Measurements from ENCODE around the gene SMIM45.

The SMIM45 gene

DNA sequence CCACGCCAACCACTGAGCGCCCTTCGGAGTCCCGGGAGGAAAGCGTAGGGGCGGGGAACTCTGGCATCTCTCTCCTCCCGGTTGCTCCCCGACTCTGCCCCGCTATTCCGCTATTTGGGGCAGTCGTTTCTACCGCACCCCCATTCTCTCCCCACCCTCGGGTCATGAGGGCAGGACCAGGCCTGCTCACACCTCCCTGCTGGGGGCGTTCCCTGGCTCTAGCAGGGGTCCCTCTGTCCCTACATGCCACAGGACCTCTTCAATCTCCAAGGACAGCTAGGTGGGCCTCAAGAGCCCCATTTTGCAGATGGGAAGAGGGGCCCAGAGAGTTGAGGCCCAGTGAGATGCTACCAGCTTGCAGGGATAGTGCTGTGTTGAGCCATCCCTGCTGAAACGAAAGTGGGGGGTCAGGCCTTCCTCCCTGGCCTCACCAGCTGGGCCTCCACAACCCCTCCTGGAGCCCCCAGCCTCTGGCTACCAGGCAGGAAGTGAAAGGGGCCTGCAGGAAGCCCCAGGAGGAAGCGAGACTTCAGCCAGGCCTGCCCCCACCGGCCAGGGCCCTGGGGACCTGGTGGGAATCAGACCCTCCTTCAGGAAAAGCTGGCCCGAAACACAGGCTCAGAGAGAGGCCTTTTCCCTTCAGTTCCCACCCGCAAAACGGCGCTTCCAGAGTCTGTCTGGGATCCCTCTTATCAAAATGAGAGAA, 31.5 kb upstream of the SMIM45 start:
- H2AFZ ChIP-seq (ENCODE audit: low read length): no peak overlapping the region
- Mint-ChIP-seq H3K27ac (no peak overlapping the region), H3K9me3 (no peaks in the 10 kb centered on the region), H3K27me3 (ENCODE audit: low read depth) (peaks cover 87% of the 10 kb centered on the region), H3K4me3 (peak overlapping the region; percentile 50 to 76), H3K4me1 (peaks cover 10 to 22% of the 10 kb centered on the region in 2 experiments), H3K36me3 (ENCODE audit: insufficient read depth in 1 of 3, low read depth in 3 of 3) (peaks cover 0 to 4% (median 3%) of the 10 kb centered on the region in 3 experiments; a peak in 4 of 7 replicates)
- no peaks in the 10 kb centered on the region for H3K79me2 ChIP-seq (ENCODE audit: insufficient read depth, low read length)
- peaks cover 29% of the 10 kb centered on the region for H3K27me3 ChIP-seq (ENCODE audit: insufficient read depth, low read length)
- no peaks in the 10 kb centered on the region; the same call in 1 of the 2 replicates for H3K4me1 ChIP-seq (ENCODE audit: insufficient read depth, low read length)
- no peaks in the 10 kb centered on the region for H3K9me3 ChIP-seq (ENCODE audit: control insufficient read depth, low read depth, low read length)
- no peak overlapping the region for H2BK12ac ChIP-seq (ENCODE audit: insufficient read length, low read depth, low read length)
- no CpG with 5 or more reads among the region's 21 CpGs for WGBS (ENCODE audit: extremely low coverage, insufficient read length, low lambda C conversion rate)
- no peak overlapping the region for H2BK20ac ChIP-seq (ENCODE audit: low read depth, low read length, poor library complexity, severe bottlenecking)
- no peak overlapping the region for H3K18ac ChIP-seq (ENCODE audit: insufficient read length, low read depth, low read length)
- H2BK120ac ChIP-seq (ENCODE audit: low read depth, low read length, poor library complexity, severe bottlenecking): no peak overlapping the region
- no peak overlapping the region for H3K23ac ChIP-seq (ENCODE audit: insufficient read length, low read depth, low read length)
- H2AK5ac ChIP-seq (ENCODE audit: insufficient read length, low read length): no peak overlapping the region
- H2BK5ac ChIP-seq (ENCODE audit: insufficient read length, low read length): no peak overlapping the region
- peaks cover 2% of the 10 kb centered on the region for H4K20me1 ChIP-seq (ENCODE audit: control insufficient read depth, insufficient read depth, insufficient read length)
- no peak overlapping the region for H4K8ac ChIP-seq (replicated peaks; ENCODE audit: insufficient read length, low read depth, low read length)
- no peak overlapping the region for H3K4ac ChIP-seq (ENCODE audit: low read depth, low read length)
- H3K27ac ChIP-seq (ENCODE audit: insufficient read length, low read depth, low read length): no peak overlapping the region
- H3K79me1 ChIP-seq (ENCODE audit: insufficient read depth, low read depth, low read length, poor library complexity, severe bottlenecking): no peaks in the 10 kb centered on the region
- no peak overlapping the region for H3K56ac ChIP-seq (ENCODE audit: insufficient read length, low read depth, low read length)
- DNase-seq: no peak
- H4K91ac ChIP-seq (ENCODE audit: insufficient read length, low read depth, low read length): no peak overlapping the region
- no peak overlapping the region for H4K5ac ChIP-seq (ENCODE audit: insufficient read length, low read depth, low read length)
- H3K14ac ChIP-seq (ENCODE audit: insufficient read depth, low read length): no peak overlapping the region
- H3T11ph ChIP-seq (ENCODE audit: low read length): no peak overlapping the region
- H3K4me2 ChIP-seq (ENCODE audit: insufficient read depth, insufficient read length, low read length): peak overlapping the region; percentile 18
- H3K23me2 ChIP-seq (ENCODE audit: insufficient read length, low read depth, low read length, poor library complexity, severe bottlenecking): peaks cover 7% of the 10 kb centered on the region
- TF ChIP-seq CTCF (conservative IDR thresholded peaks at IDR 0.05): no peak
- no peak overlapping the region for H3K9ac ChIP-seq (ENCODE audit: extremely low read depth, insufficient read length, low read length)
- H2BK15ac ChIP-seq (ENCODE audit: low read depth, low read length): no peak overlapping the region
